Gastrocnemius medialis (tissue), 4 donors: ENCODE measurements around the gene LDB3.

Experiments
- POLR2A ChIP-seq, 2 donors: fragments of 450-650 bp; IDR thresholded peaks; one replicate each; pipeline ENCODE4 v1.6.1; 2017; ENCODE audit warnings: antibody characterized with exemption in 2 of 2, mild to moderate bottlenecking in 2 of 2, moderate library complexity in 2 of 2
- TF ChIP-seq, protein P1 (sequence below), 5 experiments: fragments of 450-650 bp in 3 of 5; fragments of 200-600 bp in 2 of 5; sonication (generic) in 2 of 5; IDR thresholded peaks in 4 of 5; conservative IDR thresholded peaks in 1 of 5; 1 replicate in 4 of 5; 2 replicates in 1 of 5; pipeline ENCODE4 v1.5.1; 2016 to 2019; ENCODE audit warnings: antibody characterized with exemption in 5 of 5, mild to moderate bottlenecking in 3 of 5, moderate library complexity in 3 of 5

DNA sequence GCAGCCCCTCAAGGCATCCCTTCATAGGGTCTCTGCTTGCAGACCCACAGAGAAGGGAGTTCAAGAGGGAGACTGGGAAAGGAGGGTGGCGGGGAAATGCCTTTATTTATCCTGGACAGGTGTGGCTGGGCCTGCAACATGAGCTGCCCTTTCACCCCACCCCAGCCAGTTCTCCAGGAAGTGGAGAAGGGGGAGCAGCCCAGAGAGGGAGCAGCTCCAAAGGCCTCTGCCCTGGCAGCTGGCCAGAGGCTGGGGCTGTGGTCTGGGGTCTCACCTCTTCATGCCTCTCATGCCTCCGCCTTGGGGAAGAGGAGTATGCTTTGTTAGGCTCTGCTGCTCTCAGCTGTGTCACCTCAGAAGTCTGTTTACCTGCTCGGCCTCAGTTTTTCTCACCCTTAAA is 3.1 kb downstream of the LDB3 start:
- peak; percentile 30 to 45 for TF ChIP-seq POLR2A (IDR thresholded peaks at IDR 0.05)
- TF ChIP-seq, protein P1, sequence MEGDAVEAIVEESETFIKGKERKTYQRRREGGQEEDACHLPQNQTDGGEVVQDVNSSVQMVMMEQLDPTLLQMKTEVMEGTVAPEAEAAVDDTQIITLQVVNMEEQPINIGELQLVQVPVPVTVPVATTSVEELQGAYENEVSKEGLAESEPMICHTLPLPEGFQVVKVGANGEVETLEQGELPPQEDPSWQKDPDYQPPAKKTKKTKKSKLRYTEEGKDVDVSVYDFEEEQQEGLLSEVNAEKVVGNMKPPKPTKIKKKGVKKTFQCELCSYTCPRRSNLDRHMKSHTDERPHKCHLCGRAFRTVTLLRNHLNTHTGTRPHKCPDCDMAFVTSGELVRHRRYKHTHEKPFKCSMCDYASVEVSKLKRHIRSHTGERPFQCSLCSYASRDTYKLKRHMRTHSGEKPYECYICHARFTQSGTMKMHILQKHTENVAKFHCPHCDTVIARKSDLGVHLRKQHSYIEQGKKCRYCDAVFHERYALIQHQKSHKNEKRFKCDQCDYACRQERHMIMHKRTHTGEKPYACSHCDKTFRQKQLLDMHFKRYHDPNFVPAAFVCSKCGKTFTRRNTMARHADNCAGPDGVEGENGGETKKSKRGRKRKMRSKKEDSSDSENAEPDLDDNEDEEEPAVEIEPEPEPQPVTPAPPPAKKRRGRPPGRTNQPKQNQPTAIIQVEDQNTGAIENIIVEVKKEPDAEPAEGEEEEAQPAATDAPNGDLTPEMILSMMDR (IDR thresholded peaks at IDR 0.05 in 4 of 5, conservative IDR thresholded peaks at IDR 0.05 in 1 of 5) = no peak
